HG03280 (cell line): ENCODE data around the gene KCNQ1.

Experiments
- ATAC-seq: cut with Tn5 transposase; IDR thresholded peaks from one replicate; pipeline ENCODE4 v1.9.1; 2021; ENCODE audit warnings: mild to moderate bottlenecking, moderate library complexity; ENCODE audit not compliant: unreplicated experiment

KCNQ1 gene

GRCh38 chr11:2738551-2739431 is 294.0 kb downstream of the KCNQ1 start:
- no peak for ATAC-seq

- ATAC-seq: no peak
Observed at GRCh38 chr11:2739531-2740274, 294.9 kb downstream of the KCNQ1 start.

- ATAC-seq: no peak
Observed at GRCh38 chr11:2740275-2740940, 295.6 kb downstream of the KCNQ1 start.

- ATAC-seq: no peak
Observed at GRCh38 chr11:2741006-2741376, 296.2 kb downstream of the KCNQ1 start.

GRCh38 chr11:2741377-2742131 is 296.7 kb downstream of the KCNQ1 start:
- no peak for ATAC-seq

GRCh38 chr11:2742201-2742600 is 297.4 kb downstream of the KCNQ1 start:
- ATAC-seq: no peak

- no peak for ATAC-seq
Observed at GRCh38 chr11:2742611-2743426, 298.0 kb downstream of the KCNQ1 start.

- ATAC-seq: no peak
Observed at GRCh38 chr11:2743427-2744110, 298.8 kb downstream of the KCNQ1 start.

- ATAC-seq: no peak
Observed at GRCh38 chr11:2744166-2744565, 299.4 kb downstream of the KCNQ1 start.

GRCh38 chr11:2745511-2745910 is 300.7 kb downstream of the KCNQ1 start:
- no peak for ATAC-seq

GRCh38 chr11:2746401-2747247 is 301.8 kb downstream of the KCNQ1 start:
- no peak for ATAC-seq

- no peak for ATAC-seq
Observed at GRCh38 chr11:2747248-2748027, 302.6 kb downstream of the KCNQ1 start.

- ATAC-seq: no peak
Observed at GRCh38 chr11:2748061-2748813, 303.4 kb downstream of the KCNQ1 start.

GRCh38 chr11:2748814-2749554 is 304.2 kb downstream of the KCNQ1 start:
- no peak for ATAC-seq

- ATAC-seq: no peak
Observed at GRCh38 chr11:2750101-2750681, 305.4 kb downstream of the KCNQ1 start.
